ENCODE data around the gene RNF14. TPM values are rescaled to one million over a fixed set of nuclear protein-coding genes. Genes with fewer than 3 reads are reported as not detected.

Gene RNF14
- total RNA-seq, 1 donor from 2014 or later, result 51.6 TPM

GRCh38 chr5:142016556-142016955 is 47.7 kb downstream of the RNF14 start:
- Histone ChIP-seq H3K9me3 (no peaks in the 10 kb centered on the region), H3K4me1 (peaks cover 27% of the 10 kb centered on the region), H3K27ac (peak overlapping the region; percentile 38), H3K27me3 (no peaks in the 10 kb centered on the region), H3K36me3 (no peaks in the 10 kb centered on the region), H3K4me3 (no peak overlapping the region)
- no peak for DNase-seq
- intact Hi-C loops (cut with DNase I), result no loop called here
- no peak for TF ChIP-seq CTCF (IDR thresholded peaks at IDR 0.05)
- ATAC-seq, result no peak

- Histone ChIP-seq H3K36me3 (no peaks in the 10 kb centered on the region), H3K27me3 (no peaks in the 10 kb centered on the region), H3K4me3 (no peak overlapping the region), H3K4me1 (peaks cover 18% of the 10 kb centered on the region), H3K27ac (no peak overlapping the region), H3K9me3 (no peaks in the 10 kb centered on the region)
- no peak for ATAC-seq
- DNase-seq, result no peak
- TF ChIP-seq CTCF (IDR thresholded peaks at IDR 0.05), result no peak
- intact Hi-C loops (cut with DNase I), result no loop called here
Observed at GRCh38 chr5:142017832-142018427, 49.0 kb downstream of the RNF14 start.

GRCh38 chr5:142020122-142020659 is 51.3 kb downstream of the RNF14 start:
- no peak for ATAC-seq
- H3K27ac ChIP-seq, result no peak overlapping the region
- no peak for TF ChIP-seq CTCF (IDR thresholded peaks at IDR 0.05)
- no peaks in the 10 kb centered on the region for H3K36me3 ChIP-seq
- peaks cover 9% of the 10 kb centered on the region for H3K4me1 ChIP-seq
- no peak for DNase-seq
- no peak overlapping the region for H3K4me3 ChIP-seq
- intact Hi-C loops (cut with DNase I), result no loop called here
- H3K27me3 ChIP-seq, result no peaks in the 10 kb centered on the region
- H3K9me3 ChIP-seq, result no peaks in the 10 kb centered on the region

GRCh38 chr5:142023836-142024235 is 54.9 kb downstream of the RNF14 start:
- ATAC-seq (no peak), DNase-seq (no peak)
- no peaks in the 10 kb centered on the region for H3K27me3 ChIP-seq
- intact Hi-C loops (cut with DNase I), result no loop called here
- H3K9me3 ChIP-seq, result no peaks in the 10 kb centered on the region
- H3K27ac ChIP-seq, result no peak overlapping the region
- no peaks in the 10 kb centered on the region for H3K4me1 ChIP-seq
- H3K36me3 ChIP-seq, result no peaks in the 10 kb centered on the region
- TF ChIP-seq CTCF (IDR thresholded peaks at IDR 0.05), result no peak
- H3K4me3 ChIP-seq, result no peak overlapping the region

- H3K36me3 ChIP-seq, result no peaks in the 10 kb centered on the region
- no peaks in the 10 kb centered on the region for H3K9me3 ChIP-seq
- H3K27me3 ChIP-seq, result no peaks in the 10 kb centered on the region
- DNase-seq (peak; percentile 93), ATAC-seq (peak; percentile 100)
- intact Hi-C loops (cut with DNase I), result no loop called here
- TF ChIP-seq CTCF (IDR thresholded peaks at IDR 0.05), result no peak
- H3K27ac ChIP-seq, result peak overlapping the region; percentile 85
- no peaks in the 10 kb centered on the region for H3K4me1 ChIP-seq
- H3K4me3 ChIP-seq, result peak overlapping the region; percentile 53
Observed at GRCh38 chr5:142024771-142025304, 55.9 kb downstream of the RNF14 start.

All from upper lobe of right lung (tissue), 1 donor.